ENCODE data around the gene LONP1. TPM values are rescaled to one million over a fixed set of nuclear protein-coding genes. Genes with fewer than 3 reads are reported as not detected.
A peak's percentile ranks its signal among the peaks of the same experiment; 100 is the strongest.

Gene LONP1
- polyA plus RNA-seq, 4 donors, result 33.0 to 61.4 (median 45.0) TPM

- DNase-seq (ENCODE audit: low read depth in 4 of 4, low spot score in 3 of 4), result no peak
Measured at GRCh38 chr19:5681391-5682106, 38.4 kb downstream of the LONP1 start.

DNA sequence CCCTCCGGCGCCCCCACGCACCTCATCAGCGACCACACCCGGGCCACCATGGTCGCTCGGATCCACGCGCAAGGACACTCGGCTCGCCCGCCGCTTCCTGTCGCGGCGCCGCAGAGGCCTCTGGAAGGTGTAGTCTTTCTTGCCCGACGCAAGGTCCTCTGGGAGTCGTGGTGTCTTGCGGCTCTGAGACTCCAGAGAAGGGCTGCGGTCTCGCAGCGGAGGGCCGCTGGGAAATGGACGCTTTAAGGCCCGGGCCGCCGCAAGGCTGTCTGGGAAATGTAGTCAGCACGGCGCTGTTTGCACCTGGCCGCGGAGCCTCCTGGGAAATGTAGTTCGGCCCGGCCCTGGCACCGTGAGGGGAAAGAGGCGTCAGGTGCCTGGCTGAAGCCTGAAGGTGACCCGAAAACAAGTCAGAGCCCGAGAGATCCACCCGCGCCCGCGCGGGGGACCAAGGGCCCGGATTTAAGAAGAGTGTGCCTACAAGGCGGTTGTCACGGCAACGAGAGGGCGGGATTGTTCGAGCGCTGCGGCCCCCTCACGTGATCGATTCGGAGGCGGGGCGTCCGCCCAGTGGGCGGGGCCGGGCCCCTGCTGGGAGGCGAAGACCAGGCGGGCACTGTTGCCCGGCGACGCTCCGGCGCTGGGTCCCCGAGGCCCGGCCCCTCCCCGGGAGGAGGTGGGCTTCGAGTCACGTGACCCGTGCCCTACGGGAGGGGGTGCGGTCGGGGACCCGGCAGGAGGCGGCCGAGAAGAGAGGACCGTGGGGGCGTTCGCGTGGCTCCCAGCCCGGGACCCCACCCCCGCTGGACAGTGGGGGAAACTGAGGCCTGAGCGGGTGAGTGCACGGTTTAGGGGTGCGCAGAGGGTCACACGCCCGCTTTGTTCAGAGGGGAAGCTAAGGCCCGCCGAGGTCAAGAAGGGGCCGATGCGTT, 39.2 kb downstream of the LONP1 start, which contains the start of the genes HSD11B1L and MICOS13:
Gene HSD11B1L (plus strand): TSS at position 591 of the 932 bp plus-strand sequence. CDS start 3,806 bp downstream, outside the sequence.
Gene MICOS13 (minus strand): TSS at position 80 of the 932 bp plus-strand sequence. CDS start 30 bp downstream, at position 50.
- DNase-seq (ENCODE audit: low read depth in 4 of 4, low spot score in 3 of 4), result peak; percentile 96 to 98 (median 97)

- DNase-seq (ENCODE audit: low read depth in 4 of 4, low spot score in 3 of 4), result no peak
Measured at GRCh38 chr19:5680084-5680436, 39.9 kb downstream of the LONP1 start.

DNA sequence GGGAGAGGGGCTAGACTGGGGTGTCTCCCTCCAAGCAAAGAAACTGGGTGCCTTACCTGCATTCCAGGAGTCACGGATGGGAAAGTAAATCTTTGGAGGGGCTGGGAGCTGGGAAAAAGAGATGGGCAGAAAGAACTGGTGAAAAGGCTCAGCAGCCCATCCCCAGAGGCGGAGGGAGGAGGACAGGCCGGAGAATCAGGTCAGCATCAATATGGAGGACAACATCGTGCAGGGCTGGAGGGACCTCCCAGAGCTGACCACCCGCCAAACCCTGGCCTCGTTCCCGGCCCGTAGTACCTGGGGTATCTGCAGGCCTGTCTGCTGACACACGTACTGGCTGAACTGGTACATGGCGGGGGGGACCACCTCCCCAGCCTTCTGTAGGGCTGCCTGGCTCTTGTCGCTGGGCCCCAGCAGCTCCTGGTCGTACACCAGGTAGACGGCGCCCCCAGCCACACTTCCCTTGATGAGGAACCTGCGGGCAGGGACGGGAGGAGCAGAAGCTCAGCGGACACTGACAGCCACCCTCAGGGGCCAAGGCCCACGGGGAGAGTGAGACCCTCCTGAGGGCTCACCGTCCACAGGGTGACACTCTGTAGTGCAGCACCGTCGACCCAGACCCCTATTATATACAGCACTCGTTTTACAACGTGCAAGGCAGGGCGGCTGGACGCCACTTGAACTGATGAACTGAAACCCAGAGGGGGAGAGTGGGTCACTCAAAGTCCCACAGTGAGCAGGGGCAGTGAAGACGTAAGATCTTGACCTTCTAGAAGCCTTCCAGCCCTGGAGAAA, 40.5 kb downstream of the LONP1 start:
- no peak for DNase-seq (ENCODE audit: low read depth in 4 of 4, low spot score in 3 of 4)

GRCh38 chr19:5678071-5678718, 41.8 kb downstream of the LONP1 start:
- no peak for DNase-seq (ENCODE audit: low read depth in 4 of 4, low spot score in 3 of 4)

DNA sequence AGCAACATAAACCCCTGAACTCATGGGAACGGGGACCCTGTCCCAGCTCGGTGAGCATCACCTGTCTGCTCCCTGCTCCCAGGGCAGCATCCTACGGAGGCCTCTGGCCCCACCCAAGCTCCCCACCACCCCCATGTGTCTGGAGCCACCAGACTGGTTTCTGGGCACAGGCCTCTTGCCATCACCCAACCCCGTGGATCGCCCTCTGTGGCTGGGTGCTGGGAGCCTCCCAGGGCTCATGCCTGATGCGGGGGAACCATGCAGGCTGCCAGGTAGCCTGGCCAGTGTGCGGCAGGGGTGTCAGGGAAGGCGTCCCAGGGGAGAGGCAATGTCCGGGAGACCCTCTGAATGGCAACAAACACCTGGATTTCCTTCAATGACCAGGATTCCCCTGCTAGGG, 42.4 kb downstream of the LONP1 start:
- DNase-seq (ENCODE audit: low read depth in 4 of 4, low spot score in 3 of 4), result no peak

DNA sequence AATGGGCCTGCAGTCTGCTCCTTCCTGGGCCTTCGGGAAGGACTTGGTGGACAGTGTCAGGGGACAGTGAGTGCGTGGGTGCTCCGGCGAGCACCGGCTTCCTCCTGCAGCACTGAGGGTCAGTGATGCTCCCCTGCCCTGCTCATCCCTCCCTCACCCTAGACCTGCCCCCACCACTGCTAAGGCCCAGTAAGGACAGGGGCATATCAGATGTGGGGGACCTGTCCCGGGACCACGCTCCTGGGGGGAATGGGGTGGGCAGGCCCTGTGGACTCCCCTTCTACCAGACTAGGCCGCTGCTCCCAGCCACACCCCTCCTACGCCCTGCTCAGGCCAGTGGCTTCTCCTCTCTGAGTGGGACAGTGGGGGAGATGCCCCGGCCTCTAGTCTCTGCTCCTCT, 42.8 kb downstream of the LONP1 start:
- DNase-seq (ENCODE audit: low read depth in 4 of 4, low spot score in 3 of 4), result no peak

DNA sequence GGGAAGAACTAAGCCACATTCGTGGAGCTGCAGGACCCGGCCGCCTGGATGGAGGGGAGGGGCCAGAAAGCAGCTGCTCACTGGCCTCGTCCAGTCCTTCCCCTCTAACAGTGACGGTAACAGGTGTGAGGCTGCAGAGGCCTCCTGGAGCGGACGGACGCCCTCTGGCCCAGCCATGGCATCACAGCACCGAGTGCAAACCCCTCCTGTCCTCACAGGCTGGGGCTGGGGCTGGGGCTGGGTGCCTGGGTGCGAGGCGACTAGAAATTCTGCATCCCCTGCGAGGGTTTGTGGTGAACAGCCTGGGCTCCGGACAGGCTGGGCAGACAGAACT, 43.2 kb downstream of the LONP1 start:
- no peak for DNase-seq (ENCODE audit: low read depth in 4 of 4, low spot score in 3 of 4)

DNA sequence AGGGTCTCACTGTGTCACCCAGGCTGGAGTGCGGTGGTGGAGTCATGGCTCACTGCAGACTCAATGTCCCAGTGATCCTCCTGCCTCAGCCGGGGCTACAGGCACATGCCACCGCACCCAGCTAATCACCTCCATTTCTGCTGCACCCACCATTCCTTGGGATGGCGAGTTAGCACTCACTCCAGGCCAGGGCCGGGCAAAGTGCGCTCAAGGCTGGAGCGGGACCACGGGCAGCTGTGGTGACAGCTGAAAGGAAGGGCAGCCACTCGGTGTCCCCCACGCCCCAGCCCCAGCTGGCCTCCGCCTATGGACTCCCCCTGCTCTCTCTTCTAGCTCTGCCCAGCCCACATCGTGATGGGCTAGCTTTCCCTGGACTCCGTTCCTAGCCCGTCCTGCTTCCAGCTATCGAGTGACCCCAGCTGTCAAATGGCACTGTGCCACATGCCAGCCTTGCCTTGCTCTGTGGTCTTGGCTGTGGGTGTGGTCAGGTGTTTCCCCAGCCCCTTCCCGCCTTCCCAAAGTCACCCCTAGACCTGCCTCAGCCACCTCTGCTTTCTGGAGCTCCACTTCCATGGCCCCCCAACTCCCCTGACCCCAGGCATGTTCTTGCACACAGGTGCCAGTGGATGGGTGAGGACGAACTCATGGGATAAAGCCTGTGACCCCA, 43.7 kb downstream of the LONP1 start:
- DNase-seq (ENCODE audit: low read depth in 4 of 4, low spot score in 3 of 4), result no peak

- DNase-seq (ENCODE audit: low read depth in 4 of 4, low spot score in 3 of 4), result no peak
Measured at GRCh38 chr19:5674714-5675113, 45.2 kb downstream of the LONP1 start.

DNA sequence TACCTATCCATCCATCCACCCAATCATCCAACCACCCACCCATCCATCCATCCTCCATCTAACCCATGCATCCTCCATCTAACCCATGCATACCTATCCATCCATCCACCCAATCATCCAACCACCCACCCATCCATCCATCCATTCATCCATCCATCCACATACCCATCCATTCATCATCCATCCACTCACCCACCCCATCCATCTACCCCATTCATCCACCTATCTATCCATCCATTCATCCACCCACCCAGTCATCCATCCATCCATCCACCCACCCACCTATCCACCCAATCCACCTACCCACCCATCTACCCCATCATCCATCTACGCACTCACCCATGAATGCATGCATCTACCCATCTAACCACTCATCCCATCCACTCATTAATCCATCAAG, 46.2 kb downstream of the LONP1 start:
- DNase-seq (ENCODE audit: low read depth in 4 of 4, low spot score in 3 of 4), result no peak

GRCh38 chr19:5672708-5673459, 47.1 kb downstream of the LONP1 start:
- no peak for DNase-seq (ENCODE audit: low read depth in 4 of 4, low spot score in 3 of 4)

GRCh38 chr19:5671600-5671999, 48.3 kb downstream of the LONP1 start:
- DNase-seq (ENCODE audit: low read depth in 4 of 4, low spot score in 3 of 4), result no peak

GRCh38 chr19:5669212-5669611, 50.7 kb downstream of the LONP1 start:
- no peak for DNase-seq (ENCODE audit: low read depth in 4 of 4, low spot score in 3 of 4)

DNA sequence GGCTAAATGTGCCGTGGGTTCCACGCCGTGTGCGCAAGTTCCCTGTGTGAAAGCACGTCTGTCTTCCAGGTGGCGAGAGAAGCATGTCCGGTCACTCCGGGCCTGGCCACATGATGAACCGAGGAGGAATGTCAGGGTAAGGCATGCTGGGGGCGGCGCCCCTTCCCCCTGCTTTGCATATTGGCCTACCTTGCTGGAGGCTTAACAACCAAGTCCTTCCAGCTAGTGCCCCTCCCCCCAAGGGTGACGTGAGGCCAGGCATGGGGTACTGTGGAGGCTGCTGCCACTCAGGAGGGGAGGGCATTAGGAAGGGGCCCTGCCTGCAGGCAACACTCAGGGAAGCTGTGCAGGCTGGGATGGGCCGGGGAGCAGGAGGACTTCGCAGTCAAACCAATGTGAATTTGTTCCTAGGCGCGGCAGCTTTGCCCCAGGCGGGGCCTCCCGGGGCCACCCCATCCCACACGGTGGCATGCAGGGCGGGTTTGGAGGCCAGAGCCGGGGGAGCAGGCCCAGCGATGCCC, 52.1 kb downstream of the LONP1 start:
- no peak for DNase-seq (ENCODE audit: low read depth in 4 of 4, low spot score in 3 of 4)

DNA sequence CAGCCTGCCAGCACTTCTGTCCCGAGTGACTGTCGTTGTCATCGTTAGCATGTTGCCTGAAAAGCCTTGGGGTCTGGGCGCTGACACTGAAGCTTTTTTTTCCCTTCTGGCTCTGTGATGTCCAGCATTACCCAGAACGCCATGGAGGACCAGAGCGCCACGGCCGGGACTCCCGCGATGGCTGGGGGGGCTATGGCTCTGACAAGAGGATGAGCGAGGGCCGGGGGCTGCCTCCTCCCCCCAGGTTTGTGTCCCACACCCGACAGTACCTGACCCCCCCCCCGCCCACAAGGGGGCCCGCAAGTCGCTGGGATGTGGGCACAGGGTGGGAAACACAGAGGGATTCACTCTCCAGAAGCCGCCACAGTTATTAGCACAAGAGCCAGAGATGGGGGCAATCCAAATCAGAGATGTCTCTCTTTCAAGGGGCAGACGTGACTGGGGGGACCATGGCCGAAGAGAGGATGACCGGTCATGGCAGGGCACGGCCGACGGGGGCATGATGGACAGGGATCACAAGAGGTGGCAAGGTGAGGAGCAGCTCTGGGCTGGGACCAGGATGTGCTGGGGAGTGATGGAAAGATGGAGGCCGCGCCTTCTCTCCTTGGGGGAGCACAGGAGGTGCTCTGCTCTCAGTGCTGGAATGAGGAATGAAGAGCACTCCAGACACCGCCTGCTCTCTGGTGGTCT, 52.9 kb downstream of the LONP1 start:
- no peak for DNase-seq (ENCODE audit: low read depth in 4 of 4, low spot score in 3 of 4)

GRCh38 chr19:5665781-5666513, 54.0 kb downstream of the LONP1 start:
- no peak for DNase-seq (ENCODE audit: low read depth in 4 of 4, low spot score in 3 of 4)

DNA sequence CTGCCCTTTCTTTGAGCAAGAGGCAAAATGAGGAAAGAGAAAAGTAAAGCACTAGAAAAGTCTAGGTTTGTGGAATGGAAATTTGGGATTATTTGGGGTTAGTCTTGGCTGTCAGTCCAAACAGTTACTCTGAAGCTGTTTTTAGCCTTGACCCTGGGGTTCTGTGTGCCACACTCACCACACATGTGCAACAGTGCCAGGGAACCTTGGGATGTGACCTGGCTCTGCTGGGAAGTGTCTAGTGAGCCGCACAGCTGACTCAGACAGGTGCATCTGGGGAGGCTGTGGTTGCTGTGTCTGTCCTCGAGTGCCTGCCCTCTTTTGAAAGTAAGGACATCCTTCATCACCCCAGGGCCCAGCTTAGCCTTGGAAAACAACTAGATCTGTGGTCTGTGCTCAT, 55.4 kb downstream of the LONP1 start:
- no peak for DNase-seq (ENCODE audit: low read depth in 4 of 4, low spot score in 3 of 4)
